ENCODE data around the gene CTBP2.

DNA sequence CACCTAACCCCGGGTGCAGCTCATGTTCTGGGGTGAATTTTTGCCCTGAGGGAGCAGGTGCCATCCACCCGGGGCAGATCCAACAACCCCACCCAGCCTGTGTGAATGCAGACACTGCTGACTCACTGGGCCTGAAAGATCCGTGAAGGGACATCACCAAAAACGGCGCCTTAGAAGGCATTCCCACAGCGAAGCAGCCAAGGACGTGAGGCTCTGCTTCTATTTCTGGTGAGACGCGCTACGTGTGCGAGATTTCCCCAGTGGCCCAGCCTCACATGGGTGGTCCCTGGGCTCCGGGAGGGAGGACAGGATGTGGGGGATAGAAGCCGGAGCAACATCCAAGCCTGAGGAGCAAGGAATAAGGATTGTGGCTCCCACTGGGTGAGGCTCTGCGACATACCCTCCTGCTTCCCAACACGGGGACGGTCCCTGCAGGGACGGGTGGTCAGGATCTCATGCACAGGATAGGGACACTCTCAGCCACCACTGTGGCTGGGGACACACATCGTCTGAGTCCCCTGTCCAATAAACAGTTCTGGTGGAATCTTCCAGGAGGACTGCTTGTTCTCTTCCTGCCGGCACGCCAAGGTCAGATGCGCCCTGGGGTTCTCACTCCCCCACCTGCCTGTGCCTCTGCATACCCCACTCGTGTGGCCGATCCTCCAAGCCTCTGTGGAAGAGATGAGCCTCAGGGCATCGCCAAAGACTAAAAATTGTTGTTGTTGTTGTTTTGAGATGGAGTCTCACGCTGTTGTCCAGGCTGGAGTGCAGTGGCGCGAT lies 148.2 kb downstream of the CTBP2 start:
- no peak for TF ChIP-seq POLR2A (IDR thresholded peaks at IDR 0.05)
- TF ChIP-seq, protein P1, sequence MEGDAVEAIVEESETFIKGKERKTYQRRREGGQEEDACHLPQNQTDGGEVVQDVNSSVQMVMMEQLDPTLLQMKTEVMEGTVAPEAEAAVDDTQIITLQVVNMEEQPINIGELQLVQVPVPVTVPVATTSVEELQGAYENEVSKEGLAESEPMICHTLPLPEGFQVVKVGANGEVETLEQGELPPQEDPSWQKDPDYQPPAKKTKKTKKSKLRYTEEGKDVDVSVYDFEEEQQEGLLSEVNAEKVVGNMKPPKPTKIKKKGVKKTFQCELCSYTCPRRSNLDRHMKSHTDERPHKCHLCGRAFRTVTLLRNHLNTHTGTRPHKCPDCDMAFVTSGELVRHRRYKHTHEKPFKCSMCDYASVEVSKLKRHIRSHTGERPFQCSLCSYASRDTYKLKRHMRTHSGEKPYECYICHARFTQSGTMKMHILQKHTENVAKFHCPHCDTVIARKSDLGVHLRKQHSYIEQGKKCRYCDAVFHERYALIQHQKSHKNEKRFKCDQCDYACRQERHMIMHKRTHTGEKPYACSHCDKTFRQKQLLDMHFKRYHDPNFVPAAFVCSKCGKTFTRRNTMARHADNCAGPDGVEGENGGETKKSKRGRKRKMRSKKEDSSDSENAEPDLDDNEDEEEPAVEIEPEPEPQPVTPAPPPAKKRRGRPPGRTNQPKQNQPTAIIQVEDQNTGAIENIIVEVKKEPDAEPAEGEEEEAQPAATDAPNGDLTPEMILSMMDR (IDR thresholded peaks at IDR 0.05), result no peak

All from thyroid gland (tissue), 4 donors.